Kasumi-1 (cell line): ENCODE results near the gene RNH1.

Experiments used
- DNase-seq, 2 experiments: peaks; one replicate each; lab custom pipeline; 2025; lab: John Stamatoyannopoulos, UW

Gene RNH1

DNA sequence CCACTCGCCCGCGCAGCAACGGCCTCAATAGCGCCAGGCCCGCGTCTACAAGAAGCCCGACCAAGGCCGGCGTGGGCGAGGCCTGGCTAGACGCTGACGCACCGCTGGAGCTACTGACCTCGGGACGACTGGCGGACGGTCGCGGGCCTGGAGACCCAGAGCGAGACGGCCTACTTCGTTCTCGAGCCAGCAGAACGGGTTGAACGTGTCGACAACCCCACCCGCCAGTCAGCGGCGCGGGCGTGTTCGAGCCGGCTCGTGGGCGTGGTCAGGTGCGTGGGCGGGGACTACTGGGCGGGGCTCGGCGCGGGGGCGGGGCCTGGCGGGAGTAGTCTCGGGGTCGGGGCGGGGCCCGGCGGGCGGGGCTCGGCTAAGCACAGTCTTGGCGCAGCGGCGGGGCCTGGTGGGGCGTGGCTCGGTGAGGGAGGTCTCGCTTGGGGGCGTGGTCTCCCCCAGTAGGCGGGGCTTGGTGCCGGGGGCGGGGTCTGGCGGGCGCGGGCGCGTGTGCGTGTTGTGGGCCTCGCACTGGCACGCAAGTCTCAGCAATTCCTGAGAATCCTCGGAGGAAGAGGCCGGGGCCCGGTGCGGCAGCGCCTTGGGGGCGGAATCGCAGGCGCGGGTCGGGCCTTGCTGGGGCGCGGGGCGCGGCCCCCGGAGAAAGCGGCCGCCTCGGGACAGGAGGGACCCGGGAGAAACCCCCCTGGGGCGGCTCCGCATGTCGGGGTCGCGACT is at the start of gene RNH1:
Gene RNH1 (minus strand): TSS at position 248 of the 732 bp plus-strand sequence. CDS start 5,080 bp downstream, outside the sequence.
- peak; percentile 92 to 94 for DNase-seq

DNA sequence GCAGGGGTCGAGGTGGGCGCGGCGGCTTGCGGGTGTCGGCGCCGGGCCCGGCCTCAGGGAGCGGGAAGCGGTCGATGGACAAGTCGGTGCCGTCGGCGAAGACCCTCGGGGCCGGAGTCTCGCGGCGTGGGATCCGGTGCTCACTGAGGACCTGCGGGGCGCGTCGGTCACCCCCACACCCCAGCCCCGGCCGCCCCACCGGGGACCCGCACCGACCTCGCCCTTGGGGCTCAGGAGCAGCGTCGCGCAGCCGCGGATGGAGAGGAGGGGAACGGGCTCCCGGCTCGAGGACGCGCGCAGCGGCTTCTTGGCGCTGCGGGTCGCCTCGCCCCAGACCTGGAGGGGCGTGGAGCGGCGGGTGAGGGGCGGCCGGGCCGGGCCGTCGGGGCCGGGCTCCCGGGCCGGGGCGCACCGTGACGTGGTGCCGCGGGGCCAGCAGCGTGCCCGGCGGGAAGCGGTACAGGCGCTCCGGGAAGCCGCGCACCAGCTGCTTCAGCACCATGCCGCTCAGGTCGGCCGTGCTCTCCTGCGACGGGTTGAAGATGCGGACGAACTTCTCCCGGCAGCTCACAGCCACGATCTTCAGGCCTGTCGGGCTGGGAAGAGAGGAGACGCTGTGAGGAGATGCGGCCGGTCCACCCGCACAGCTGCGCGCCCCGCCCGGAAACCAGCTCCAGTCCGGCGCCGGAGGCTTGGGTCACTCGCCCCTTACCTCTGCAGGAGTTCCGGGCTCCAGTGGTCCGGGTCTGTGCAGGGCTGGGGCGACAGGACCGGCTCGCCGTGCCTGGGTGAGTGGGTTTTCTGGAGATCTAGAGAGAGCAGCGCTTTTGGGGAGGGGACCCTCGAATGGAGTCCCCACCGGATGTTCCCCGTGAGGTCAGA is 49.0 kb upstream of the RNH1 start:
- no peak for DNase-seq

DNA sequence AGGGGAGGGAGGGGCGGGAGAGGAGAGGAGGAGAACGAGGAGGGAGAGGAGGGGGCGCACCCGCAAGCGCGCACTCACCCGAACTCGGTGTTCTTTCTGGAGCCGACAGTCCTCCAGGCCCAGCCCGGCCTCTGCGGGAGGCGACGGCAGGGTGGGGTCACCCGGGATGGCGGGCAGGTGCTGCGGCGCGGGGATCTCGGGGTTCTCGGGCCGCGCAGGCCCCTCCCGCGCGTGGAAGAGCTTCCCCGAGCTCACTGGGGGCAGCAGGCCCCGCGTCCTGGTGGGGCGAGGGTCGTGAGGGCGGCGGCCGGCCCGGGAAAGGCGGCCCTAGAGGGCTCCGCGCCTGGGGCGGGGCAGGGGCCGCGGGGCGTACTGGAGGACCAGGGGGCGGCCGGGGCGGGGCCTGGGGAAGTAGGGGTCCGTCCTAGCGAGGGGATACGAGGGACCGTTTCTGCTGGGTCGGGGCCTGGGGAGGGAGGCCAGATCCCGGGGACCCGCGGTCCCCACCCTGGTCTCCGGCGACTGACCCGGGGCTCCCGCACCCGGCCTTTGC is 48.3 kb upstream of the RNH1 start:
- no peak for DNase-seq

DNA sequence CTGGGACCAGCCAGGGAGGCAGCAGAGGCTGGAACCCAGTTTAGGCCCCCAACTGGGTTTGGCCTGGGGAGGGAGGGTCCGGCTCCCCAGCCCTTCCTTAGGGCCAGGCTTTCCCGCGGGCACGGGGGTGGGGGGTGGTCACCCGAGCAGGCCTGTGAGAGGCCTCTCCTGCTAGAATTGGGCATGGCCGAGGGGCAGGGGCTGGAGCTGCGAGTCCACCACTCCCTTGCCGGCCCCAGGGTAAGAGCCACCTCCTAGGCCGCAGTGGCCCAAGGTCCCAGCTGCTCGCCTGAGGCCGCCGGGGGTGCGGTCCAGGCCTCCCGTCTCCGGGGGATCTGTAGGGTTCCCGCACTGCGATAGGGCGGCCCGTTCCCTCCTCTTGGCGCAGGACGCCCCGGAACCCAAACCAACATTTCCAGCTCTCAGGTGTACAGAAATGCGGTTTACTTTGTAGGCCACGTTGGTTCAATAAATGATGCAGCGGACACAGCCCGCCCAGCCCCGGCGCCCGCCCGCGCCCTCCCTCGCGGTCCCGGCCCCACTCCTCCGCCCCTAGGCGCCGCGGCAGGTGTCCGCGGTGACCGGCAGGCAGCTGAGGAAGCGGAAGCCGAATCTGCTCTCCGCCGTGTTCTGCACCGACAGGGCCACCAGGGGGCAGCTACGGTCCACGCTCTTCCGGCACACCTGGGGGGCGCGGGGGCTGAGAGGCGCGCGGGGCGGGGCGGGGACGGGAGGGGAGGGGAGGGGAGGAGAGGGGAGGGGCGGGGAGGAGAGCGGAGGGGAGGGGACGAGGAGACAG is 47.6 kb upstream of the RNH1 start:
- DNase-seq: peak; percentile 55 to 61

DNA sequence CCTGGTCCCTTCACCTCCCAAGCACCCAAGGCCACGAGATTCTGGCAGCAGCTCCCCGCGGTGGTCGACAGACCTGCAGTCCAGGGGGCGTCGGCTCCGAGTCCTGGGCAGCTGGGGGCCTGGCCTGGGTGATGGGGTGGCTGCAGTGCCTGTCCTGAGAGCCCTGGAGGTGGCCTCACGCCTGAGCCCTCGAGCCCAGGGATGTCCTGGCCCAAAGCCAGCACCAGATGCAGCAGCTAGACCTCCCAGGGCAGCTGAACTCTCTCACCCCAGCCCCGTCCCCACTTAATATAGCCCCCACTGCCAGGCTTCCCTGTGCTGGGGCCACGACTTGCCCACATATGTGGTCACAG is 46.9 kb upstream of the RNH1 start:
- no peak for DNase-seq

DNA sequence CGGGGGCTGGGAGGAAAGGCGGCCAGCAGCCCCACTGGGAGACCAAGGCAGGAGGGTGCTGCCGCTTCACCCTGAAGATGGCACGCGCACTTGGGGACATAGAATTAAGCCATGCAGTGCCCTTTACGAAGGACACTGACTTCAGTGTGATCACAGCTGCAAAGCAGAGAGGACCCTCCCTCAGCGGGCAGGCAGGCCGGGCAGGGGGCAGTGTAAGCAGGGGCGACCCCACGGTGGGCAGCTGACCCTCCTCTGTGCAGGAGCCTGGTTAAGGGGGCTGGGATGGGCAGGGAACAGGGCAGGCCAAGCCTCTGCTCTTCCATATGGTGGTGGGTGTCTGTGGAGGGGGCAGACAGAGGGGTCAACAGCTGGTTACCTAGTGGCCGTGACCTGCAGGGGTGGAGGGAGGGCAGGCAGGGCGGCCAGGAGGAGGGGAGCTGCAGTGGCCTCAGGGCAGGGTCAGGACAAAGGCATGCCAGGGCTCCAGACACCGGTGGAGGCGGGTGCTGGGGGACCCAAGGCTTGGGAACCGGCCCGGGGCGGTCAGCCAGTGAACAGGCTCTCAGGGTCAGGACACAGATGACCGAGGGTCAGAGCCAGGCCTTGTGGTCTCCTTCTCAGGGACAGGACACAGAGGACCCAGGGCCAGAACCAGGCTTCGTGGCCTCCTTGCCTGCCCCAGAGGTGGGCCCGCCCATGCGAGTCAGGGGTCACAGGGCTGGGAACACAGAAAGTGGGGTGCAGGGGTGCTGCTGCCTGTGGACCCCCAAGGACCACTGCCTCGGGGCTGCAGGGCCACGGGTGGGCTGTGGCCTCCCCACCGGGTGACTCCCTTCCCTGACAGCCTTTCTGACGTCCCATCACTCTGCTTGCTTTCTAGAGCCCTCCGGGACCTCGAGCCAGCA is 46.3 kb upstream of the RNH1 start:
- no peak for DNase-seq

DNA sequence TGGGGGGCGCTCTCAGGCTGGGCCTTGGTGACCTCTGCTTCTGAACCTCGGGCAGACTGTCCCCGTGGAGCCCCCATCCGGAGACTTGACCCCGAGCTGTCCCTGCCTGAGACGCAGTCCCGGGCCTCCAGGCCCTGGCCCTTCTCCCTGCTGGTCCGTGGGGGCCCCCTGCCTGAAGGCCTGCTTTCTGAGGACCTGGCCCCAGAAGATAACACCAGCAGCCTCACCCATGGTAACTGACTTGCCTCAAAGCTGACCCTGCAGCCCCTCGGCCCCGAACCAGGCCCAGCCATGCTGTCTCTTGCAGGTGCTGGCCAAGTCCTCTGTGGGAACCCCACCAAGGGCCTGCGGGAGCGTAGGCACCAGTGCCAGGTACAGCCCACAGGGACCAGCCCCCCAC is 44.6 kb upstream of the RNH1 start:
- no peak for DNase-seq

DNA sequence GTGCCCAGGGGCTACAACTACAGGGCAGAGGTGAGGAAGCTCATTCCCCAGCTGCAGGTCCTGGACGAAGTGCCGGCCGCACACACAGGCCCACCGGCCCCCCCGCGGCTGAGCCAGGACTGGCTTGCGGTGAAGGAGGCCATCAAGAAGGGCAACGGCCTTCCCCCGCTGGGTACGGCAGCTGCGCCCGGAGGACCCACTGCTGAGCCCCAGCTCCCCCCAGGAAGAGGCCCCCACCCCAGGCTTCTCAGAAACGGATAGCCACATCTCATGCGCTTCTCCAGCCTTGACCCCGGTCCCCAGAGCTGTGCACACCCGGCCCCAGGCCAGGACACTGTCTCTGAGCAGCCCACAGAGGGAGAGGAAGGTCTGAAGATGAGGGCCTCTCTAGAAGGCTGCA is 44.1 kb upstream of the RNH1 start:
- no peak for DNase-seq

DNA sequence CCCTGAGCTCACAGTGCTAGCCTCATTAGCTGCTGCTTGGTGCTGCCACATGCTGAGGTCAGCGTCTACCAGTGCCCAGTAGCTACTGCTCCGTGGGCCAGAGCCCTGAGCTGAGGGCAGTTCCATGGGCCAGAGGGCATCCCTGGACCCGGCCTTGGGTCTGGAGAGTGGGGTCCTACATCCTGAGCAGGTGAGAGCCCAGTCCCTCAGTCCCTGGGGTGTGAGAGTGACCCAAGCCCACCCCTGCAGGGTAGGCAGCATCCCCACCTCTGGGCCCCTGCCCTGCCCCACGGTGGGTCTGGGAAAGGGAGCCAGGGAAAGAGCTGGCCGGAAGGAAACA is 43.7 kb upstream of the RNH1 start:
- DNase-seq: no peak

DNA sequence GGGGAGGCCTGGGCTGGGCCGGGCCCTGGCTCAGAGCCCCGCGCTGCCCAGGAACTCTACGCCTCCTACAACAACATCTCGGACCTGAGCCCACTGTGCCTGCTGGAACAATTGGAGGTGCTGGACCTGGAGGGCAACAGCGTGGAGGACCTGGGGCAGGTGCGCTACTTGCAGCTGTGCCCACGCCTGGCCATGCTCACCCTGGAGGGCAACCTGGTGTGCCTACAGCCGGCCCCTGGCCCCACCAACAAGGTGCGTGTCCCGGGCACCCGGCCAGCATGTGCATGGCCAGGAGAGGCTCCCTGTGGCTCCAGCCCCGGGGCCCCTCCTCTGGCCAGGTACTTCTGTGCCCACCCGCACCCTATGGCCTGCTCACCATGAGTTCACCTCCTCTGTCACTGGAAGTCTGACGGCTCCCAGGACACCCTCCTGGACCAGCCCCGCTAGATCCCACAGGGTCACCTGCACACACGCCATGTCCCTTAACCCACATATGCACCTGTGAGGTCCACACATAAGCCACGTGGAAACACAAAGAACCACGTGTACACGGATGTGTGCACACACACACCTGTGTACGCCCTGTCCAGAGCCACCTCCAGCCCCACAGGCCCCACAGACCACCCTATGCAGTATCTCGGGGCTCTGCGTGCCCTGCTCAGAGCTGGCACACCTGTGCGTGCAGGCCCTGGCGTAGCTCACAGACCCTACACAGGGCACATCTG is 43.1 kb upstream of the RNH1 start:
- no peak for DNase-seq

DNA sequence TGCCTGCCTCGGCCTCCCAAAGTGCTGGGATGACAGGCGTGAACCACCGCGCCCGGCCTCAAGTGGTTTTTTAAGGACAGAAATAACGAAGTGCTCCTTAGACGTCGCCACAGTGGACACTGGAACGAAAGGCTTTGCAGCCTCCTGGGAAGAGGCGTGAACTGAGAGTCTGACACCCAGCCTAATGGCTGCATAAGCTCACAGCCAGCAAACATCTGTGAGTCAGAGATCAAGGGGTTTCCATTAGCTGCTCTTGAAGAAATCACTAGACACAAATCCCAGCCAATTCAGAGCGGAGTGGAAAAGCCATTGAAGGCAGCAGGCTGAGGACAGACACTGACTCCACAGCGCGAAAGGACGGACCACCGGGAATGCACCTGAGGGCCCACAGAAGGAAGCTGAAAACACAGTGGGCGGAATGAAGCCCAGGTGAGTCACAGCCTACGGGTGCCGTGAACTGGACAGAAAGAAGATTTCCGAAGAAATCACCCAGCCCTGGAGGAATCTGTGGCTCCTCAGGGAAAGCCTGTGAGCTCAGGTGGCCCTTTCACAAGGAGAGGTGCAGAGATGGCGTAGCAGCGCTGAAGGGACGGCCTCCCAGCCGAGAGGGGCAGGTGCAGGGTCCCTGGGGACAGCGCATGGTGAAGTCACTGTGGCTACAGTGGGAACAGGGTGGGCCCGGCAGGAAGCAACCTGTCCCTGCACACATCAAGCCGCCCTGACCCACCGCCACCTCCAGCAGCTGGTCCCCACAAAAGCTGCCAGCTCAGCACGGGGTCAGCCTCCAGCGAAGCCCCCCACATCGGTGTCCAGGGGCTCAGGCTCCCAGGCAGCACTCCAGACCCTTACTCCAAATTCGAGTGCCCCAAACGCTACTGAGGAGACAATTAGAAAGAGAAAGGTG is 41.9 kb upstream of the RNH1 start:
- no peak for DNase-seq

DNA sequence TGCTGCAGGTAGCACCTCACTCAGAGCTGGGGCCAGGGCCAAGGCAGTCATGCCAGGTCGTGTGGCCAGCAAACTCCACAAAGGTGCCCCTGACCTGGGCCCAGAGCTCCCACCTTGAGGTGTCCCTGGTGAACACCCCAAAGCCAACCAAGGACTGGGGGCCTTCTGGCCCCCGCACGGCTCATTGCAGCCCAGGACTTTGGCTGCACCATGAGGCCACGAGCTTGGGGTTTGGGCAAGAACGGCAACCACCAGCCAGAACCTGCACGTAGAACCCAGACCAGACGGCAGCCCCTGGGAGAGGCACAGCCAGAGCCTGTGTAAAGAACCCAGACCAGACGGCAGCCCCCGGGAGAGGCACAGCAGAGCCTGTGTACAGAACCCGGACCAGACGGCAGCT is 38.1 kb upstream of the RNH1 start:
- DNase-seq: no peak

DNA sequence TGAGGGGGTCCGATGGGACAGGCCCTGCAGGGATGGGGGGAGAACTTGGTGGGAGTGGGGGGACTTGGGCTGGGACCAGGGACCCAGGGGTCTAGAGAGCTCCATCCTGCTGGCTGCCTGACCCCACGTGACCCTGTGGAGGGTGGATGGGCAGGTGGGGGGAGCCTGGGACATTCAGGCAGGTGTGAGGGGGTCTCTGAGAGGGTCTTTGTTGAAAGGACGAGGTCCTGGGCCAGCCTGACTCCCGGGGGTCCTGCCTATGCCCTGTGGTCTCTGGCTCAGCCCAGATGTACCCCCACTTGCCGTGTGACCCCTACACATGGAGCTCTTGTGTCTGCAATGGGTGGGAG is 37.8 kb upstream of the RNH1 start:
- DNase-seq: no peak

DNA sequence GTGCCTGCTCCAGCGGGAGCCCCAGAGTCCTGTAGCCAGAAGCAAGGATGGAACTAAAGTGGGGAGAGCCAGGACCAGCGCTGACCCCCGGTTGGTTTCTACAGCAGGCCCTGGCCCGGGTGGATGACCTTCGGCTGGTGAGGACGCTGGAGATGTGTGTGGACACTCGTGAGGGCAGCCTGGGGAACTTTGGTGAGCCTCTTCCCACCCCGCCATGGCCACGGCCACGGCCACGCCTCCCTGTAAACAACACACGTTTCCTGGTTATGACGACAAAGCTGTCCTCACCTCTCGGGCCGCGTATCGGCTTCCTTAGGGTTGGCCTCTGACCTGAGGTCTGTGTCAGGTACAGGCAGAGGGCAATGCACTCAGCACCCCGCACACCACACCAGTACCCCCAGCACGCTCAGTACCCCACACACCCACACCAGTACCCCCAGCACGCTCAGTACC is 34.4 kb upstream of the RNH1 start:
- no peak for DNase-seq

DNA sequence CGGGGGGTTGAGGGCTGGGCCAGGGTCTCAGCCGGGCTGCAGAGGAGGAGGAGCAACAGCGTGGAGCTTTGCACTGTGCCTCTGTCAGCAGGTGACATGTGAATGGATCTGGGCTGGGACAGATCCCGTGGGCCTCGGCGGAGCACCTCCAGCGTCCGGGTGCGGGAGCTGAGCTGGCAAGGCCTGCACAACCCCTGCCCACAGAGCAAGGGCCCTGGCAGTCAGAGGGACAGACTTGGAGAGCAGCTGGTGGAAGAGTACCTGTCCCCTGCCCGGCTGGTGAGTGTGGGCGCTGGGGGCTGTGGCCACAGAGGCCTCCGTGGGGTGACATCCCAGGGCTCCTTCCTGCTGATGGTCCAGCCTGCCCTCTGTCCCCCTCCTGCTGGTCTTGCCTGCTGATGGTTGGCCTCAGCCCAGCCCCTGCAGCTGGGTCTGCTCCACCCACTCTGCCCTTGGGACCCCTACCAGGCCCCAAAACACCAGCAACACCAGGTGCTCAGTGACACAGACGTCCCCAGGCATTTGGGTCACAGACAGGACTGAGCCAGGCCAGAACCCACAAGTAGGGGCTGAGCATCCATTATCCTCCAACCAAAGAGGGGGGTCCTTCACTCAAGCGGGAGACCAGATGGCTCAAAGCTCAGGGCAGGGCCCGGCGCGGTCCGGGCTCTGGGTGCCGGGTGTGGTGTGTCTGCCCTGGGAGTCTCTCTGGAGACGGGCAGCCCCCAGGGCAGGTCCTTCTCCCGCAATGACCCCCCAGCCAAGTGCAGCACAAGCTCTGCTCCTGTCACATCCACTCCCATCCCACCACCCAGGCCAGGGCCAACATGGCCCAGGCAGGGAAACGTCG is 33.8 kb upstream of the RNH1 start:
- no peak for DNase-seq

DNA sequence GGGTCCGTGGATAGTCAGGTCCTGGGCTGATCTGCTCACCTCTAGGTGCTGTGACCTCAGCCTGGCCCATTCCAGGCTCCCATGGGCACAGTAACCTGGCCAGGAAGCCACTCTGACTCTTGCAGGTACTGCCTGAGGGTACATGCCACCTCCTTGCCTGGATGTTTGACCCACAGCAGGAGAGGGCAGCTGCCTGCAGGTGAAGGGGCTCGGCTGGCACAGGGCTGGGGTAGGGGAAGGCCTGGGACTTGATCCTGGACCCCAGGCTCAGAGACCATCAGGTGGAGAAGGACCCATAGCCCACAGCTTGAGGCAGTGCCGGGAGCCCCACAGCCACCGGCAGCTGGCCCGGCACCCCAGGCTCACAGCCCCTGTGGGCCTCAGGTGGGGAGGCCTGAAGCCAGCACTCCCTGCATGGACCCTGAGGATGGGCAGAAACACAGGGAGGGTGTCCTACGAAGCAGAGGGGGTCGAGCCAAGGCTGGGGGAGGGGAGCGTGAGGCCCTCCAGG is 33.0 kb upstream of the RNH1 start:
- no peak for DNase-seq

DNA sequence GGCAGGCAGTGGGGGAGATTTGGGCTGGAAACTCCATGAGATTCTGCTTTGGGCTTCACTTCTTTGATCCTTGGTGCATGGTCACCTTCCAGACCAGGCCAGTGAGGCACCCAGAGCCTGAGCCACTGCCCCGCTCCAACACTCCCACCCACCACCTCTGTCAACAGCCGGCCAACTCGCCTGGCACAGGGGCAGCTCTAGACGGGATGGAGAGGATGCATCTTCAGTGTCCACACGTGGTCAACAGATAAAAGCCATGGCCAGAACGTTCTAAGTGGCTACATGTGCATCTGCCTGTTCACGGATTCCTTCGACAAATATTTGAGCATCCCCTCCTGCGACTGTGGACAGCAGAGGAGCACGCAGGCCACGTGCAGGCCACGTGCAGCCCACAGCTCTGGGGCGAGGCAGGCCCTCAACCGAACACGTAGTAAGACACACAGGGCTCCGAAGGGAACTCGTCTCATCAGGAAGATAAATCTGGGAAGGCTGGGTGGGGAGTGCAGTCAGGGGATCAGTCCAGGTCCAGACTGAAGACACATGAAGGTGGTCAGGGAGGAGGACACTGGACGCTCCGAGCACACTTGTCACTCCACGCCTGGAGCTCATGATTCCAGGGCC is 31.5 kb upstream of the RNH1 start:
- DNase-seq: no peak
